HG03469 (cell line): ENCODE measurements around the gene TGM2.
"Not testable (repeated sequence)": the region's sequence is repeated elsewhere in the genome, so short reads cannot be mapped to it uniquely, and the experiment has no call there.

Source experiments
- ATAC-seq: cut with Tn5 transposase; IDR thresholded peaks from one replicate; pipeline ENCODE4 v1.9.1; 2021; ENCODE audit warnings: mild to moderate bottlenecking, moderate library complexity, moderate number of reproducible peaks; ENCODE audit not compliant: unreplicated experiment

Gene TGM2

GRCh38 chr20:38104285-38104684 is 60.8 kb downstream of the TGM2 start:
- ATAC-seq, result no peak

DNA sequence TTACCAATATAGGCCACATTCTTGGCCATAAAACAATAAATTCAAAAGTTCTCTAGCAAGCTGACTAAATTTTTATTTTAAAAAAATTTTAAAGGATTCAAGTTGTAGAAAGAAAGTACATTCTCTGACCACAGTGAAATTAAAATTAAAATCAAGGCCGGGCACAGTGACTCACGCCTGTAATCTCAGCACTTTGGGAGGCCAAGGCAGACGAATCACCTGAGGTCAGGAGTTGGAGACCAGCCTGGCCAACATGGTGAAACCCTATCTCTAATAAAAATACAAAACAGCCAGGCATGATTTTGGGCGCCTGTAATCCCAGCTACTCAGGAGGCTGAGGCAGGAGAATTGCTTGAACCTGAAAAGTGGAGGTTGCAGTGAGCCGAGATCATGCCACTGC is 62.9 kb downstream of the TGM2 start:
- ATAC-seq, result not testable (repeated sequence)

DNA sequence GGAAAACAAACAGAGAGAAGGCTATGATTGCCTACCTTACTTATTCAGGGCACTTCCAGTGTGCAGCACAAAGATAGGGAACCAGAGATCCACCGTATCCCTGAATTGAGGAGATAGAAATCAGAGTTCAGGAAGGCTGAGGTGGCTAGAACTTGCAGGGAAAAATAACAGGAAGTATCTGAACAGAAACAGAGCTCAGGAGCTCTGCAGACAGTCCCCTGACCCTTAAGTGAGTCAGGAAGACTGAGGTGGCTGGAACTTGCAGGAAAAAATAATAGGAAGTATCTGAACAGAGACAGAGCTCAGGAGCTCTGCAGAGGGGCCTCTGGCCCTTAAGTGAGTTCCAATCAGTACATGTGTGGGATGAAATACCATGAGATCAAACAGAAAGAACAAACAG is 66.1 kb downstream of the TGM2 start:
- ATAC-seq, result no peak

DNA sequence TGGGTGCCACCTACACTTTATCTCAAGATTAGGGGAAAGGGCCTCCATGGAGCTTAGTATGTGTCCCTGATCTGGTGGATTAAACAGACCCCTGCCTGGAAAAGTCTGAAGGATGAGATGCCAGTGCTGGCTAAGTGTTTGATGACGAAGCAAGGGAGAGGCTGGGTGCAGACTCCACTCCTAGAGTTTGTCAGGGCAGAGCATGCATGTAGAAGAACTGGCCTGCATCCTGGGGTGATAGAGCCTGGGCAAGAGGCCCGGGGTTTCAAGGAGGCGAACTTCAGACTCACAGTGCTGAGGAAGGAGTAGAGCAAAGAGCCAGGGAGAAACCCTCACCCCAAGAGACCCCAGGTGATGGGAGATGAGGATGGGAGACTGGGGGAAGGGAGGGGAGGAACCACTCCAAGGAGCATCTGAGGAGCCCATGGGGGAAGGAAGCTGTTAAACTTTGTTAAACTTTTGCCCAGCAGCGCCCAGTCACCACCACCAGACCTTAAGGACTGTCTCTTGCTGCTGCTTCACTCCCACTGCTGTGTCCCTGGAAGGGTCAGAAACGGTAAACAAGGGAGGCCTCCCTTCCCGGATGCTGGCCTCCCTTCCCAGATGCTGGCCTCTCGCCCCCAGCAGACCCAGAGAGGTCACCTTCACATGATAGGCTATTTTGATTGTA is 69.9 kb downstream of the TGM2 start:
- ATAC-seq, result no peak

- ATAC-seq, result peak; percentile 61
These were observed 70.6 kb downstream of the TGM2 start for GRCh38 chr20:38094373-38094891.

GRCh38 chr20:38093641-38094077 is 71.4 kb downstream of the TGM2 start:
- no peak for ATAC-seq

DNA sequence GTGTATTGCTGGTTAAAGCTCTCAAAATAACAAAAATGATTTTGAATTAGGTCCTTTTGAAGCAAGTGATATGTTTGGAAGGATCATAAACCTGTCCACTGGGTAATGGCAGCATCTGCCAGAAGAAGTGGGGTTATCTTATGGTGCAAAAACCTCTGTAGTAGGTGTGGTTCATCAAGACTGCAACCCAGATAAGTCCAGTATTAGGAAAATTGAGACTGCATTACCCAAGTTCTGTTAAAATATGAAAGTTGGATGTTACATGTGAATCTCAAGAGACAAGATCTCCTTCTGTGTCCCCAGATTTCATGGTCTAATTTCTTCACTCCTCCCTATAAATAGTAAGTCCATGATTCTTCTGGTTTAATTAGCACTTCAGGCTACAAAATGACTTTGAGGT is 72.2 kb downstream of the TGM2 start:
- ATAC-seq, result no peak

DNA sequence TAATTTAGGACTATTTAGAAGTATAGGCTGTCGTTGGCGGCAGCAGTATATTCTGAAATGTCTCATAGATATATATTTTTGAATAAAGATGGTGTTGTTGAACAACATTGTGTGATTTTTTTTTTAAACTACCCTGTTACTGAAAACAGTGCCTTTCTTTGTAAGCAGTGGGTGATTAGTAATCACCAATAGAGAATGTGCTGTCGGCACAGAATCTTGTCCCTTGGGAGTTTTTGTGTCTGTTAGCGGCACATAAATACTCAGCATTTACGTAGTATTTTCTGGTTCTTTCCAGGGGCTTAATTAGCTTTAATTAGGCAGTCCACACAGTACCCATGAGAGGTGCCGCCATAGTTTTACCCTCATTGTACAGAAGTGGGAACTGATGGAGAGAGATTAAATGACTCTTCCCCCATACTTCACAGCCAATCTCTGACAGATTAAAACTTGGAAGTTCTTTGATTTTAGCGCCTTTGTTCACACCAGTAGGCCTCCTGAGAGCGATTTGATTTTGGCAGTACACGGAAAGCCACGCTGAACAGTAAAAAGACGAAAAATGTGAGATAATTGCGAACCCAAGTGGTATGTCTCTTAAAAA is 72.7 kb downstream of the TGM2 start:
- no peak for ATAC-seq

DNA sequence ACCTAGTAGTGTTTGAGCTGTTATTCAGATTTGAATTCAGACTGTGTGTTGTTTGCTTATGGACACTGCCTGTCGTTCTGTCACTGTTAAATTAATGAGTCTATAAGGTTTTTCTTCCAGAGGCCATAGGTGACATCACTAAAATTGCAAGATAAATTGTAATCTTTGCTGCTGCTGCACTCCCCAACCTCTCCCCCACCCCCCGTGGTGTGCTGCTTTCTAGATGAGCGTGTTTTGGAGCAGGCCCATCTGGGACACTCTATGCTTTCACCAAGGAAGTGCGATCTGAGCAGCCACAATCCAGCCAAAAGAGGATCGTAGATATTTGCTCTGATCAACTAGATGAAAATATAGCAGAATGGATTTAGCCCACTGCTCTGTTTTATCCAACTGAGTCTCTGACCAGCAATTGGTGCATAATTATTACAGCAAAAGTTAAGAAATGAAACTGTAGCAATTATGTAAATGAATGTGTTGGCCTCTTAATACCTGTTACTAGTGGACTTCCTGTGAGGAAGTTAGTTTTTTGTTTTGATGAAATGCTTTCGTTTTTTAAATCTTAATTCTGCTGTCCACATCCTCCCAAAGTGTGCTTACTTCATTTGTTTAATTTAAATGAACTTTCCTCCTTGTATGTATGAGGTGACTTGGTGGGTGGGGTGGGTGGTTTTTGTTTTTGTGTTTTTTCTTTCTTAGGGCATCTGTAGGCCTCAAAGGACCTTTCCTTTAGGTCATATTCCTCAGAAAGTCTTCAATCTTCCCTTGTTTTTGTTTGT is 73.4 kb downstream of the TGM2 start:
- no peak for ATAC-seq

- ATAC-seq, result no peak
These were observed 75.0 kb downstream of the TGM2 start for GRCh38 chr20:38090061-38090460.

- ATAC-seq, result no peak
These were observed 75.6 kb downstream of the TGM2 start for GRCh38 chr20:38089500-38089899.

DNA sequence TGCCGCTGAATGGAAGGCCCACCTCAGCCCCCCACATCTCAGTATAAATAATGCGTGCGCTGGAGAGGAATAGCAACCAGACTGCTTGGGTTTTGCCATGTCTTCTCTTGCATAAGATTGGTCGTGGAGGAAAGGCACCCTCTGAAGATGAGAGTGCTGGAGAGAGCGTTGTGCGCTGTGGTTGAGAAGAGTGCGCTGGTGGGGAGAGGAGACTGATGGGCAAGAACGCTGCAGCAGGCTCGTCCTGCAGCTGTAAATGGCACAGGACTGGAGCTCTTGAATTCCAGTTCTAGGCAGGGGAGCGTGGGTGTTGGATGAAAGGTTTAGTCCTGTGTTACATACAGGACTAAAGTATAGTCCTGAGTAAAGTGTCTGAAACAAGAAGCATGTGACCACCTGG is 80.0 kb downstream of the TGM2 start:
- no peak for ATAC-seq

DNA sequence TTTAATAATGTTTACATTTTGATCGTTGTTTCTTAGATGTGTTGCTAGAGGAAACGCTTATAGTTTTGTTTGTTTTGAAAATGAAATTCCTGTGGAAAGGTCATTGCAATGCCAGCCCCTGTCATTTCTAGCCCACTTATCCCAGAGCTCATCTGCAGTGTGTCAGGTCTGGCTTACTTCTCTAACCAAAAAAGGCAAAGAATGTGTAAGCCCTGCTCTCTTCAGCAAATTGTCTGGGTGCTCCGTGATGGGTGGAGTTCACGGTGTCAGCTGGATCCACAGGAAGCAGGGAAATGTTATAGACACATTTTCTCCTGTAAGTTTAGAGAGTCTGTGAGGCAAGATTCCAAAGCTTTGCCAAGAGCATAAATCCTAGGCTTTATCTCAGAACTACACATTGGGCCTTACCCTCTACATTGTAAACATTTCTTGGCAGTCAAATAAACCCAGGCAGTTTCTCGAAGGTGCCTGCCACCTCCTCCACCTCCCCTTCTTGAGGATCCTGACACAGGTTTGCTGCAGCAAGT is 80.6 kb downstream of the TGM2 start:
- ATAC-seq, result no peak

- no peak for ATAC-seq
These were observed 81.6 kb downstream of the TGM2 start for GRCh38 chr20:38083338-38084048.

DNA sequence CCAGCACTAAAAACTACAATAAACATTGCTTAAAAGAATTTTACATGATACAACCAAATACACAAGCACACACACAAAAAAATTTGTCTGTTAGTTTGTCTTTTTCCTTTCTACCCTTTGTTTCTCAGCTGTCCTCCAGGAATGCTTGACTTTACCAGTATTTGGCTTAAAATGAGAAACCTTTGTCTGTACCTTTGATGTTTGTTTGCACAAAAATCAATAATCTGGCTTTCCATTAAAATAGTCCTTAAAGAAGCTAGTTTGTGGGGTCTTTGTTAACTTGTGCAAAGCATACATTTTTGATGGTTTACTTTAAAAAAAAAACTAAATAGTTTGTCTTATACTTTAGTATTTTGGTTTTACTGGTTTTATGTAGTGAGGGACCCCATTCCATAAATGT is 82.2 kb downstream of the TGM2 start:
- ATAC-seq, result no peak

GRCh38 chr20:38081575-38081974 is 83.5 kb downstream of the TGM2 start:
- ATAC-seq, result no peak

DNA sequence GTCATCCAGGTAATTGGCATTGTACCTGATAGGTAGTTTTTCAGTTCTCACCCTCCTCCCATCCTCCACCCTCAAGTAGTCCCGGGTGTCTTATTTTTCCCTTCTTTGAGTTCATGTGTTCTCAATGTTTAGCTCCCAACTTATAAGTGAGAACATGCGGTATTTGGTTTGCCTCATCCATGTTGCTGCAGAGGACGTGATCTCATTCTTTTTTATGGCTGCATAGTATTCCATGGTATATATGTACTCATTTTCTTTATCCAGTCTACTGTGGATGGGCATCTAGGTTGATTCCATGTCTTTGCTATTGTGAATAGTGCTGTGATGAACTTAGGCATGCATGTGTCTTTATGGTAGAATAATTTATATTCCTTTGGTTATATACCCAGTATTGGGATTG is 85.7 kb downstream of the TGM2 start:
- no peak for ATAC-seq

GRCh38 chr20:38078084-38078483 is 87.0 kb downstream of the TGM2 start:
- ATAC-seq, result no peak
